SIG-M5 (cell line): ENCODE results near the gene IDH2.
"Not testable (repeated sequence)": the region's sequence is repeated elsewhere in the genome, so short reads cannot be mapped to it uniquely, and the experiment has no call there.

Source experiments
- DNase-seq: peaks from one replicate; lab custom pipeline; 2025; lab: John Stamatoyannopoulos, UW

IDH2 gene

DNA sequence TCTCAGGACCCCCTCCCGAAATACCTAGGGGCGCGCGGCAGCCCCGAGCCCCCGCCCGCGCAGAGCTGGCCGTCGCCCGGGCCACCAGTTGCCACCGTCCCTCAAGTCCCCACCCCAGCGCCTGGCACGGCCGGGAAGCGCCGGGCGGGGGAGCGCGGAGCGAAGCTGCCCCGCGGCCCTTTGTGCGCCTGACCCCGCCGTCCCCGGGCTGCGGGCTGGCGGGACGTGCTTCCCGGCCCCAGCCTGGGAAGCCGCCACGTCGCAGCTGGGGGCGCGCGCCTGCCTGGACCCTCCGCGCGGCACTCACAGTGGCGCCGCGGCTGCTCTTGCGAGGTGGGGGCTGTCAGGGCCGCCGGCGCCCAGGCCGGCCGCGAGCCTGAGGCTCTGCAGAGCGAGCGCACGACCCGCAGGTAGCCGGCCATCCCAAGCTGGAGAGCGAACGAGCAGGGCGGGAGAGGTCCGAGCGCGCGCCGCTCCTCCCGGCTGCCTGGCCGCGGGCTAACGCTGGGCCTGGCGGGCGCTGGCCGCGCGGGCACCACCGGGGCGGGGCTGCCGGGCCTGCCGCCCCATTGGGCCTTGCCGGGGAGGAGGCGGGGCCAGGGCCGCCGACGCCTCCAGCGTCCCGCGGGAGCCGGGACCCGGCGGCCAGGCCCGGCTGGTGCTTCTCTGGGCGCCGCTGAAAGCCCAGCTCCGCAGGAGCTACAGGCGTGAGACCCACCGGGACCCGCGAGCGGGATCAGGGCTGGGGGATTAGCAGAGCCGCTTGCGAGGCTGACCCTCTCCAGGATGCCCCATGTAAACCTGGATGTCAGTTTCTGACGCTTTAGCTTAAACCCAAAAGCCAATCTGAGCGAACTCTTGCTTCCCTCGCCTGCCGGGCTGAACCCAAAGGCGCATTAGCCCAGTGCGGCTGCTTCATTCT lies at the start of gene IDH2:
TSS of gene IDH2 (minus strand) at position 500 of the 922 bp plus-strand sequence. CDS start at position 422, 78 bp downstream.
- no peak for DNase-seq

DNA sequence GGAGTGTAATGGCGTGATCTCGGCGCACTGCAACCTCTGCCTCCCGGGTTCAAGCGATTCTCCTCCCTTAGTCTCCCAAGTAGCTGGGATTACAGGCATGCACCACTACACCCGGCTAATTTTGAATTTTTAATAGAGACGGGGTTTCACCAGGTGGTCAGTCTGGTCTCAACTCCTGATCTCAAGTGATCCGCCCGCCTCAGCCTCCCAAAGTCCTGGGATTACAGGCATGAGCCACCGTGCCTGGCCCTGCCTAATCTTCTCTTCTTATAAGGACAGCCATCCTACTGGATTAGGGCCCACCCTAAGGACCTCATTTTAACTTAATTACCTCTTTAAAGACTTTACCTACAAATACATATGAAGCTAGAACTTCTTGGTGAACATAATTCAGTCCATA lies 48.3 kb upstream of the IDH2 start:
- DNase-seq, result not testable (repeated sequence)

DNA sequence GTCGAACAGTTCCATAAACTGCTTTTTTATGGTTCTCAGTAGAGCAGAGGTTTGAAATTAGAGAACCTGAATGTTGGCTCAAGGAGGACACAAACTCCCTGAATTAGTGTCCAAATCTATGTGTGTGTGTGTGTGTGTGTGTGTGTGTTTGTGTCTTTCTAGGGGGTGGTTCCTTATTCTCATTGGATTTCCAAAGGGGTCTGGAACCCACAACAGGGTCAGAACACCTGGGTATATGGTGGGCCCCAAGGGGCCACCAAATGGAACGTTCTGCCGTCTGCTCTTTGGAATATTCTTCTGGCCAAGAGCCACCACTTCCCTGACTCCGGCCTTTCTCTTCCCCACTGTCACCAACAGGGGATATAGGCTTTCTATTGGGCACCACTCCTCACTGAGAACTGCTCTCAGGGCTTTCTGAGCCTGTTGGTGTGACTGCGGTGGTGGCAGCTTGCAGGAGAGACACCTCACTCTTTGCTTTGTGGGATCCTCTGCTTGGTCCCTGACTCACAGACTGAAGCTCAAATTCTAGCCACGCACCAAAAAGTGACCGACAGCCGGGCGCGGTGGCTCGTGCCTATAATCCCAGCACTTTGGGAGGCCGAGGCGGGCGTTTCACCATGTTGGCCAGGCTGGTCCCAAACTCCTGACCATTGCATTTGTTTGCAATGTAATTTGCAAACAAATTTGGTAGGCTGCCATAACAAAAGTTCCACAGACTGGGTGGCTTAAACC lies 47.5 kb upstream of the IDH2 start:
- no peak for DNase-seq

DNA sequence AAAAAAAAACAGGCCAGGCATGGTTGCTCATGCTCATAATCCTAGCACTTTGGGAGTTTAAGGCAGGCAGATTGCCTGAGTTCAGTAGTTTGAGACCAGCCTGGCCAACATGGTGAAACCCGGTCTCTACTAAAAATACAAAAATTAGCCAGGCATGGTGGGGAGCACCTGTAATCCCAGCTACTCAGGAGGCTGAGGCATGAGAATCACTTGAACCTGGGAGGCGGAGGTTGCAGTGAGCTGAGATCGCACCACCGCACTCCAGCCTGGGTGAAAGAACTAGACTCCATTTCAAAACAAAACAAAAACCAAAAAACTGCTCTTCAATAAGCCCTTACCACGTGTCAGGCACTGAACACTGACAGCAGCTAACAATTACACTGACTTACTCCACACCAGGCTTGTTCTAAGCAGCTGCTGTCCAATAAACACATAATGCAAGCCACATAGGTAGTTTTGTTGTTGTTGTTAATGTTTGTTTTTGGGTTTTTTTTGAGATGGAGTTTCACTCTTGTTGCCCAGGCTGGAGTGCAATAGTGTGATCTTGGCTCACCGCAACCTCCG lies 44.0 kb upstream of the IDH2 start:
- not testable (repeated sequence) for DNase-seq

DNA sequence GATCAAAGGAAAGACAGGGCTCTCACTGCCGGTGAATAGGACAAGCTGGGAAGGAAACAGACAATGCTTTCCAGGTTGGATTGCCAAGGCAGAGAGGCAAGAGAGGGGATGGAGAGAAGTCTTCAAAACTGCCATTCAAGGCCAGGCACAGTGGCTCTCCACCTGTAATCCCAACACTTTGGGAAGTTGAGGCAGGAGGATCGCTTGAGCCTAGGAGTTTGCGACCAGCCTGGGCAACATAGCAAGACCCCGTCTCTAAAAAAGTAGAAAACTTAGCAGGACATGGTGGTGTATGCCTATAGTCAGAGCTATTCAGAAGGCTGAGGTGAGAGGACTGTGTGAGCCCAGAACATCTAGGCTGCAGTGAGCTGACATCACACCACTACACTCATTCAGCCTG lies 43.5 kb upstream of the IDH2 start:
- no peak for DNase-seq

DNA sequence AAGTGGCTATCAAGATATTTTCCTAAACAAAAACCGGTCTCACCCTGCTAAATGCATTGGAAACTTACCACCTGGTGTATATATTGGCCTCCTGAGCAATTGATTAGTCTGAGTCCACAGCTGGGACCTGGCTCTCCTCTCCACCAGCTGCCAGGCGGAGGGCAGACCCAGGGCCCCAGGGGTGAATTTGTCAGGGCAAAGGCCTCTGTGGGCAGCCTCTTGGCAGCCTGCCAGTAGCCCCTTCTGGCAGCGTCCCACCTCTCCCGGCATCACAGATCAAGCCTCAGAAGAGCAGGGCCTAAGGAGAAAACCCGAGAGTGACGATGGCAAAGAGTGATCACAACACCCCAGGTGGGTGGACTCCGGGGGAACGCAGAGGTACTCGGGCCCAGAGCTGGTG lies 43.0 kb upstream of the IDH2 start:
- DNase-seq, result no peak

DNA sequence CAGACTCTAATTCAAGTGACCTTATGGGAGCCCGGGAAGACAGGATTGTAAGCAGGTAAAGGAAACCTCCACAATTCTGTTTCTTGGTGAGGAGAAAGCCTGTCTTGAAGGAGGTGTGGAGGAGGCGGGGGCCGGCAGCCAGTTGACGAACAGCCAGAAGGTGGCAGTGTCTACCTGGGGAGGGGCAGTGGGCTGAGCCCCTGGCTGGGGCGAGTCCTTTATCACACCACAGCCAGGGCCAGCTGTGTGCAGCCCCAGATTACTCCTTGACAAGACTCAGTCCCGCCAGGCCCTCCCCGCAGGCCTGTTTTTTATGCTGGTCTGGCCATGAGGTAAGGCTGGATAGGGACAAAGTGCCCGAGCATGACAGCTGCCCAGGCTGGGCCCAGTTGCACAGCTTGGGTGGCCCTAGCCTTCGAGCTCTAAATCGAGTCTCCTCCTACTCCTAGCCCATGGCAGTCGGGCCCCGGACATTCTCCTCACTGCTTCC lies 40.9 kb upstream of the IDH2 start:
- DNase-seq, result no peak

DNA sequence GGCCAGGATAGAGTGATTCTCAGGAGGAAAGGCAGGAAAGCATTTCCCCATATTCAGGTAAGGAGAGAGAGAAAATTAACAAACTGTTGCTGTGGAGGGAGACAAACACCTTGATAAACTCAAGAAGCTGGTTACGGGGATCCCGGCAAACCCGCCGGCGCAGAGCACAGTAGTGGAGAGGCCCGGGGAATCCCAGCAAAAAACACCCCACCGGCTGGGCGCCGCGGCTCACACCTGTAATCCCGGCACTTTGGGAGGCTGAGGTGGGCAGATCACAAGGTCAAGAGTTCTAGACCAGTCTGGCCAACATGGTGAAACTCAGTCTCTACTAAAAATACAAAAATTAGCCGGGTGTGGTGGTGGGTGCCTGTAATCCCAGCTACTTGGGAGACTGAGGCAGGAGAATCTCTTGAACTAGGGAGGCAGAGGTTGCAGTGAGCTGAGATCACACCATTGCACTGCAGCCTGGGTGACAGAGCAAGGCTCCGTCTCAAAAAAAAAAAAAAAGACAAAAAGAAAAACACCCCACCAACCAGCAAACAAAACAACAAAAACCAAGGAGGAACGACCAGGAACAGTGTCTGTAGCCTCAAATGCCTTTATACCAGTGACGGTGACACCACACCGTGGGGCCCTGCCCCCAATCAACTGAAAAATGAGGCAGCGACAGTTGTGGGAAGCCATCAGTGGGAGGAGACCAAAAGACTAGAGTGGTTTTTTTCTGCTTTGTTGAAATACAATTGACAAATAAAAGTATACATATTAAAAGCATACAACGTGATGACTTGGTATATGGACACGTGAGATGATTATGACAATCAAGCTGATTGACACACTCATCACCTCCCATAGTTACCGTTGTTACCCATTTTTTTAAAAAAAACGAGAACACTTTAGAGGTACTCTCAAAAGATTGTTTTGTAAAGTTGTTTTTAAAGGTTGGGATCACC lies 40.2 kb upstream of the IDH2 start:
- no peak for DNase-seq

DNA sequence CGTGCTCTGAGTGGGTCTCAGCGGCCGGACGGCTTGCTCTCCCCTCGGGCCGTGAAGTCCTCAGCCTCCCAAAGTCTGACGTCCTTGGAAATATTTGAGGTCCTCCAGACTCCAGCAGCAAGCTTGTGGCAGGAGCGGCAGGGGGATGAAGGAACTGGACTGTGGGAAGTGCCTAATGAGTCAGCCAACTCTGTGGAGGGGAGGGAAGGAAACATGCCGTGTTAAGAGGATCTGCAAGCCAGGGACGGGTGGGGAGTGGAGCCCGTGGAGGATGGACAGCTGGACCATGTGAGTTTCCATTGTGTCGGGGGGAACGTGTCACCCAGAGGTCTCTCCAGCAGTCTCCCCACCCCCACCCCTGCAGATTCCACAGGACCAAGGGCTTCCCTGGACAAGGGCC lies 39.4 kb upstream of the IDH2 start:
- no peak for DNase-seq

DNA sequence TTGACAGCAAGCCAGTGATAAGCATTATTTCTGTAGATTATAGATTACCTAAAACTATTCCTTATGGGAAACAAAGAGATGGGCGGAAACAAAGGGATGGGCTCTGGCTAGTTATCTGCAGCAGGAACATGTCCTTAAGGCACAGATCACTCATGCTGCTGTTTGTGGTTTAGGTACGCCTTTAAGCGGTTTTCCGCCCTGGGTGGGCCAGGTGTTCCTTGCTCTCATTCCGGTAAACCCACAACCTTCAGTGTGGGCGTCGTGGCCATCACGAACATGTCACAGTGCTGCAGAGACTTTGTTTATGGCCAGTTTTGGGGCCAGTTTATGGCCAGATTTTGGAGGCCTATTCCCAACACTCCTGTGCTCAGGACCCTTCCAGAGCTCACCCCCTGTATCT lies 37.3 kb upstream of the IDH2 start:
- not testable (repeated sequence) for DNase-seq

DNA sequence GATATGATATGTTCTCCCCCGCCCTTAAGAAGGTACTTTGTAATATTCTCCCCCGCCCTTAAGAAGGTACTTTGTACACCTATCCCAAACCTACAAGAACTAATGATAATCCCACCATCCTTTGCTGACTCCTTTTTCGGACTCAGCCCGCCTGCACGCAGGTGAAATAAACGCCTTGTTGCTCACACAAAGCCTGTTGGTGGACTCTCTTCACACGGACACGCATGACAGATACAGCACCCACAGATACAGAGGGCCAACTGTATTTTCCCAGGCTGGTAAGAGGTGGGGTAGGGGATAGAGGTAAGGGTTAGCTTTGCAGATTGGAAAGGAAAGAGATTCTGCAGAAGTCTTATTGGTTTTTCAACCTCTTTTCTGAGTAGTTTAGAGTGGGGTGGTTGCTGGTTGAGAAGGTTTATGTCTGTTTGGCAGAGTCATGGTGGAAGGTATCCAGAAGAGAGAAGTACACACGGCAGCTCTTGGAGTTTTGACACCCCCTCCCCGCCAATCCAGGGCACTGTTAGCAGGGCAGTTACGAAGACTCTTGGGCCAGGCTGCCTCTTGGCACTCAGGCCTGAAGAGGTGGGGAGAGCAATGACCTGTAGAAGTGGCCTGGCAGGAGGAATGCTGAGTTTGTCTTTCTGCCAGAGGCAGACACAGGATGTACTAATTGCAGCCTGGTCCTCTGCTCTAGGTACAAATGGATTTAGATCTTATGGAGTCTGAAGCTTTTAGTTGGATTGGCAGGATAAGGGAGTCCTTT lies 36.0 kb upstream of the IDH2 start:
- DNase-seq, result no peak

DNA sequence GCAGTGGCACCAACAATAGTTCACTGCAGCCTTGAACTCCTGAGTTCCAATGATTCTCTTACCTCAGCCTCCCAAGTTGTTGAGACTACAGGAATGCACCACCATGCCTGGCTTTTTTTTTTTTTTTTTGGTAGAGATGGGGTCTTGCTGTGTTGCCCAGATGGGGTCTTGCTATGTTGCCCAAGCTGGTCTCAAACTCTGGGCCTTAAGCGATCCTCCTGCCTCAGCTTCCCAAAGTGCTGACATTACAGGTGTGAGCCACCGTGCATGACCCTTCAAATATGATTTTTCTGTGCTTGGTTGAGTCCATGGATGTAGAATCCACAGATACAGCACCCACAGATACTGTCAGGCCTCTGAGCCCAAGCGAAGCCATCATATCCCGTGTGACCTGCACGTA lies 30.2 kb upstream of the IDH2 start:
- no peak for DNase-seq

DNA sequence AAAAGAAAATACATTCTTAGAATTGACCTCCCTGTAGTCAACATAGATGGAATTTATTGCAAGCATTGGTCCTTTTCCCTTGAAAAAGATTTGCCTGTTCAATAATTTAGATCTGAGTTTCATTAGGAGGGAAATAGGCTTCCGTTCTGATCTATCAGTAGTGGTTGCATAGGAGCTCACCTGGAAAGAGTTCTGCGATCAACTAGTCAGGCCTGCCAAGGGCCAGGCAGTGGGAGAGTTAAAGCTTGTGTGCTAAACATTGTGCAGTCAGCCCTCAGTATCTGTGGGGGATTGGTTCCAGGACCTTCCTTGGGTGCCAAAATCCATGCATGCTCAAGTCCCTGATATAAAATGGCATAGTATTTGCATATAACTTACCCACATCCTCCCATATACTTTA lies 29.6 kb upstream of the IDH2 start:
- DNase-seq, result no peak

DNA sequence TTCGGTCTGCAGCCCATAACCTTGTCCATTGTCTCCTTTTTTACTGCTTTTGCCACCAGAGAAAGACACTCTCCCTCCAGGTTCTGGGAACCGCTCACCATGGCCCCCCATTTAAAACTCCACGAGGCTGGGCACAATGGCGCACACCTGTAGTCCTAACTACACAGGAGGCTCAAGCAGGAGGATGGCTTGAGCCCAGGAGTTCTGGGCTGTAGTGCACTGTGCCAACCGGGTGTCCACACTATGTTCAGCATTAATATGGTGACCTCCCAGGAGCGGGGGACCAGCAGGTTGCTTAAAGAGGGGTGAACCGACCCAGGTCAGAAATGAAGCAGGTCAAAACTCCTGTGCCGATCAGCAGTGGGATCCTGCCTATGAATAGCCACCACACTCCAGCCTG lies 28.0 kb upstream of the IDH2 start:
- no peak for DNase-seq

DNA sequence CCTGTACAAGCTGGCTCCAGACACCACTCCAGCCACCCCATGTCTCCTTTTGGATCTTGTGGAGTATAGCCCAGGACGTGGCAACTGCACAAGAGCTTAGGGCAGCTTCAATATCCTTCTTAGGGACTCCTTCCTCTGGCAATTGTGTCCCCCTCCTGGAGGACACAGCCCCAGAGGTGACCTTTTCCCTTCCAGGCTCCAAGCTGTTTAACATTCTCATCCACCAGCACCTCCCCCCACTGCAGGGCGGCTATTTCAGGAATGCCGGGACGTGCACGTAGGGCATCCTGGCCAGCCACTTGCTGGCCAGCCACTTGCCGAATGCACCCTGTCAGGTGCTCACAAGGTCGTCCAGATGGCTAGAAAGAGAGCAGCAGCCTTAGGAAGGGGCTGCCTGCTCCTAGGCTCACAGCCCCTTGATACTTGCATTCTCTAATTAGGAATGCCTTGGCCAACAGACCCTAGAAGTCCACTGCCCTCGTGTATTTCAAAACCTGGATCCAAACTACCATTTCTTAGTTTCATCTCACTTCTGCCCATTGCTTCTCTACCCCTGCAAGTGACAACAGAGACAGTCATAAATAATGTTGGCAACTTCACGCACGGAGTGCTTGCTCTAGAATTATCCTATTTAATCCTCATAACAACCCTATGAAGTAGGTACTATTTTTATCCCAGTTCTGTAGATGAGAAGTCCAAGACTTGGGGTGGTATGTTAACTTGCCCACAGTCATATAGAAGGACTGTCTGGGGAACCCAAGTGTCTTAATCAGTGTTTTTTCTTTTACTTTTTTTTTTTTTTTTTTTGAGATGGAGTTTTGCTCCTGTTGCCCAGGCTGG lies 24.5 kb upstream of the IDH2 start:
- DNase-seq, result no peak

DNA sequence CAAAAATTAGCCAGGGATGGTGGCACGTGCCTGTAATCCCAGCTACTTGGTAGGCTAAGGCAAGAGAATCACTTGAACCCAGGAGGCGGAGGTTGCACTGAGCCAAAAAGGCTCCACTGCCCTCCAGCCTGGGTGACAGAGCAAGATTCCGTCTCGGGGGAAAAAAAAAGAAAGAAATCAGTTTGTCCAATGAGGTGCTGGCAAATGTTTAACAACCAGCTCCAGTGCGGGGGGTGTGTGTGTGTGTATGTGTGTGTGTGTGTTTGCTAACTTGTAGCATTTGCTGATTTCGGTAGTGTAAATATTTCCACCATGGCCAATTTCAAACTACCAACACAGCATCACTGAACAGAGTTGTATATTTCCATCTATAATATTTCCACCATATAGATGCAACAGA lies 23.8 kb upstream of the IDH2 start:
- DNase-seq, result no peak

DNA sequence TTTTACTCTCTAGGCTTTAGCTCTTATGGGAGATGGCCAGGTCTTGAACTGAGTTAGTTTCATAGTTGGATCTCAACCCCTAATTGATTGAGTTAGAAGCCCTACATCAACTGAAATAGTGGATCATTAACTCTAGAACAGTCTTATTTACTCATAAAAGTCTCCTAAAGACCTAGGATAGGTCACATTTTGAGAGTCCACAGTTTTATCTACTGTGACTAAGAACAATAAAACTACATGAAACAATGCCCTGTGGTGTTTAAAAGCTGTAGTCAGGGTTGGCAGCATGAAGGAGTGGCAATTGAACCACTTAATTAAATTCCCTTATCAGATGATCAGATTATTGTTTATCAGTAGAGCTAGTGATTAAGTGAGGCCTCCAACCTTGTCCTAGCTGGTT lies 22.2 kb upstream of the IDH2 start:
- DNase-seq, result no peak

DNA sequence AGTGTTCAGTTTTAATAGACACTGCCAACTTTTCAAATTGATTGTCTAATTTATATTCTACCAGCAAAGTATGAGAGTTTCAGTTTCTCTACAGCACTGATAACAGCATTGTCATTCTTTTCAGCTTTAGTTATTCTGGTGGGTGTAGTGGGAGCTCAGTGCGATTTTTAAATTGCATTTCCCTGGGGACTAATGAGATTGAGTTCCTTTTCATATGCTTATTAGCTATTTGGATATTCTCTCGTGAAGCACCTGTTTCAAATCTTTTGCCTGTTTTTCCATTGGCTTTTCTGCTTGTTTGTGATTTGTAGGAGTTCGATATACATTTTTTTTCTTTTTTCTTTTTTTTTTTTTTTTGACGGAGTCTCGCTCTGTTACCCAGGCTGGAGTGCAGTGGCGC lies 18.8 kb upstream of the IDH2 start:
- DNase-seq, result no peak

DNA sequence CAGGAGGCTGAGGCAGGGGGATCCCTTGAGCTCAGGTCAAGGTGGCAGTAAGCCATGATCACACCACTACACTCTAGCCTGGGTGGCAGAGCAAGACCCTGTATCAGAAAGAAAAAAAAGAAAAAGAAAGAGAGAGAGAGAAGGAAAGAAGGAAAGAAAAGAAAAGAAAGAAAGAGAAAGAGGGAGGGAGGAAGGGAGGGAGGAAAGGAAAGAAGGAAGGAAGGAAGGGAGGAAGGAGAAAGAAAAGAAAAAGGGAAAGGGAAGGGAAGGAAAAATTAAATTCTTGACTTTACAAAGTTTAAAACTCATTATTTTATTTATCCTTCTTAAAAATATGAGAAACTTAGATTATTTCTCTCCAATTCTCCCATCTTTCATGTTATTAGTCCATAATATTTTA lies 17.1 kb upstream of the IDH2 start:
- no peak for DNase-seq

DNA sequence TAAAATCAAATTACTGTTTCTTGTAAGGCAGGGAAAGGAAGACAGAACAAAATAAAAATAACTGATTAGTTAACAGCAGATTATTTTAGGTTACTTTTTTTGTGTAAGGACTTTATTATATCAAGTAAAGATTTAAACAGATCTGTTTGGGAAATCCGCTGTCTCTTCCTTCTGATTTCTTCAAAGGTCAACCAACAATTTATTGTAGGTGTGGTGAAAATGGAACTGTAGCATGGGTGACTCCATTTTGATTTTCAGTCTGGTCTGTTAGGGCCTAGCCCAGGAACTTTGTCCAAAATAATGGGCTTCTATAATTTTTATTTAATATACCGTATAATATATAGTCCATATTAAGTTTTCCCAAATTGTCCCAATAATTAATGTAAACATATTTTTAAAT lies 13.5 kb upstream of the IDH2 start:
- DNase-seq, result no peak
